ENCODE results near the gene FKBP1A.

The FKBP1A gene

DNA sequence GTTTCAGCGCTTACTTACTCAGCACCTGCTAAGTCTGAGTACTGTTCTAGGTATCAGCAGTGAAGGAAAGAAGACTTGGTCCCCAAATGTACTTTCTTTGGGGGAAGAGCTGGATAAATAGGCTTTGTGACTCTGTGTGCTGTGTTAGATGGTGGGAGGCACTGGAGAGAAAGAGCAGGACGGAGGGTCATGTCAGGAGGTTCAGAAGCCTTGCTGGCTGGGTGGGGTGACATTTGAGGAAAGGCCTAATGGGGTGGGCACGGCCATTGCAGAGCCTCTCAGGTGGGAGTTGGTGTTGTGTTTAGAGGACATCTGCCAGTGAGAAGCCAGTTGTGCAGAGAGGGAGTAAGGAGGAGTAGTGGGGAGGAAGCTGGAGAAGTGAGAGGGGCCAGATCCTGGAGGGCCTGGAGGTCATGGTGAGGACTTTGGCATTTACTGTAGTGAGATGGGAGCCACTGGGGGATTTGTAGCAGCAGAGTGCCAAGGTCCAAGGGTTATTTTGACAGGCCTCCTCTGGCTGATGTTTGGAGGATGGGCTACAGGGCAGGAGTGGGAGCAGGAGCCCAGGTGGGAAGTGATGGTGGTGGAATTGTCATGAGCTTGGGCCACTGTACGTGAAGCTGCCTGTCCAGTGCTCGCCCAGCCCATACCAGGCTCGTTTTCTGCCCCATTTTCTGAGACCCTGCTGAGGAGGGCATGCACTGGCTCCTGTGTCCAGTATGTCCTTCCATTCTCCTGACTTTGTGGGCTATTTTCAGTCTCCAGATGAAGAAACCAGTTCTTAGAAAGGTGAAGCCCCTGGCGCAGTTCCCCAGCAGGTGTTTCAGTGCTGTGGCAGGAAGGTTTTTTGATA is 64.8 kb downstream of the FKBP1A start (continued):
- TF ChIP-seq ISL1 (CRISPR knock-in tag; IDR thresholded peaks at IDR 0.05) (no peak), TCF4 (CRISPR knock-in tag; IDR thresholded peaks at IDR 0.05; ENCODE audit: borderline replicate concordance) (no peak), CREB5 (CRISPR knock-in tag; IDR thresholded peaks at IDR 0.05; ENCODE audit: low read depth) (no peak)

DNA sequence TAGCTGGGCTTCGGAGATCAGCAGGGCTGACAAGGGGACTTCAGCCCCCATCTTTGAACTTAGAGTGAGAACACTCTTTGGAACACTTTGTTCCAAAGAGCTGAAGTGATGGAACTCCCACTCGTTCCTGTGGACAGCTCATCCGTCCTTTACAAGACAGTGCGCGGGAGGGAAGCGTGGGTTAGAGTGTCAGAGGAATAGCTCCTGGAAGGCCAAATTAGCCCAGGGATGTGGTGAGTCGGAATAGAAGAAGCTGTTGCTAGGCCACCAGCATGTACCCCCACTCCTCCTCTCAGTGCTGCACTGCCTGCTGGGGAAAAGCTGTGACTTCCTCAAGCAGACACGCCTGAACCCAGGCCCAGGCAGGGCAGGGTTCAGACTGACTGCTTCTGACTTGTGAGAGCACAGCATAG is 65.6 kb downstream of the FKBP1A start:
- no peak for ATAC-seq
- TF ChIP-seq ISL1 (CRISPR knock-in tag; IDR thresholded peaks at IDR 0.05): no peak
- no peak for TF ChIP-seq BACH2 (CRISPR knock-in tag; IDR thresholded peaks at IDR 0.05; ENCODE audit: borderline replicate concordance)
- TF ChIP-seq CSDC2 (CRISPR knock-in tag; IDR thresholded peaks at IDR 0.05): no peak
- no peak for TF ChIP-seq CSRNP3 (CRISPR knock-in tag; IDR thresholded peaks at IDR 0.05)
- TF ChIP-seq ZFP3 (CRISPR knock-in tag; IDR thresholded peaks at IDR 0.05): no peak
- no peak for TF ChIP-seq ESRRG (CRISPR knock-in tag; IDR thresholded peaks at IDR 0.05)
- TF ChIP-seq ZNF8 (CRISPR knock-in tag; IDR thresholded peaks at IDR 0.05): no peak
- TF ChIP-seq, protein P1, sequence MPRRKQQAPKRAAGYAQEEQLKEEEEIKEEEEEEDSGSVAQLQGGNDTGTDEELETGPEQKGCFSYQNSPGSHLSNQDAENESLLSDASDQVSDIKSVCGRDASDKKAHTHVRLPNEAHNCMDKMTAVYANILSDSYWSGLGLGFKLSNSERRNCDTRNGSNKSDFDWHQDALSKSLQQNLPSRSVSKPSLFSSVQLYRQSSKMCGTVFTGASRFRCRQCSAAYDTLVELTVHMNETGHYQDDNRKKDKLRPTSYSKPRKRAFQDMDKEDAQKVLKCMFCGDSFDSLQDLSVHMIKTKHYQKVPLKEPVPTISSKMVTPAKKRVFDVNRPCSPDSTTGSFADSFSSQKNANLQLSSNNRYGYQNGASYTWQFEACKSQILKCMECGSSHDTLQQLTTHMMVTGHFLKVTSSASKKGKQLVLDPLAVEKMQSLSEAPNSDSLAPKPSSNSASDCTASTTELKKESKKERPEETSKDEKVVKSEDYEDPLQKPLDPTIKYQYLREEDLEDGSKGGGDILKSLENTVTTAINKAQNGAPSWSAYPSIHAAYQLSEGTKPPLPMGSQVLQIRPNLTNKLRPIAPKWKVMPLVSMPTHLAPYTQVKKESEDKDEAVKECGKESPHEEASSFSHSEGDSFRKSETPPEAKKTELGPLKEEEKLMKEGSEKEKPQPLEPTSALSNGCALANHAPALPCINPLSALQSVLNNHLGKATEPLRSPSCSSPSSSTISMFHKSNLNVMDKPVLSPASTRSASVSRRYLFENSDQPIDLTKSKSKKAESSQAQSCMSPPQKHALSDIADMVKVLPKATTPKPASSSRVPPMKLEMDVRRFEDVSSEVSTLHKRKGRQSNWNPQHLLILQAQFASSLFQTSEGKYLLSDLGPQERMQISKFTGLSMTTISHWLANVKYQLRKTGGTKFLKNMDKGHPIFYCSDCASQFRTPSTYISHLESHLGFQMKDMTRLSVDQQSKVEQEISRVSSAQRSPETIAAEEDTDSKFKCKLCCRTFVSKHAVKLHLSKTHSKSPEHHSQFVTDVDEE (CRISPR knock-in tag; IDR thresholded peaks at IDR 0.05): no peak
- TF ChIP-seq, protein P2, sequence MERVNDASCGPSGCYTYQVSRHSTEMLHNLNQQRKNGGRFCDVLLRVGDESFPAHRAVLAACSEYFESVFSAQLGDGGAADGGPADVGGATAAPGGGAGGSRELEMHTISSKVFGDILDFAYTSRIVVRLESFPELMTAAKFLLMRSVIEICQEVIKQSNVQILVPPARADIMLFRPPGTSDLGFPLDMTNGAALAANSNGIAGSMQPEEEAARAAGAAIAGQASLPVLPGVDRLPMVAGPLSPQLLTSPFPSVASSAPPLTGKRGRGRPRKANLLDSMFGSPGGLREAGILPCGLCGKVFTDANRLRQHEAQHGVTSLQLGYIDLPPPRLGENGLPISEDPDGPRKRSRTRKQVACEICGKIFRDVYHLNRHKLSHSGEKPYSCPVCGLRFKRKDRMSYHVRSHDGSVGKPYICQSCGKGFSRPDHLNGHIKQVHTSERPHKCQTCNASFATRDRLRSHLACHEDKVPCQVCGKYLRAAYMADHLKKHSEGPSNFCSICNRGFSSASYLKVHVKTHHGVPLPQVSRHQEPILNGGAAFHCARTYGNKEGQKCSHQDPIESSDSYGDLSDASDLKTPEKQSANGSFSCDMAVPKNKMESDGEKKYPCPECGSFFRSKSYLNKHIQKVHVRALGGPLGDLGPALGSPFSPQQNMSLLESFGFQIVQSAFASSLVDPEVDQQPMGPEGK (CRISPR knock-in tag; IDR thresholded peaks at IDR 0.05; ENCODE audit: borderline replicate concordance): no peak
- no peak for TF ChIP-seq ARNTL (CRISPR knock-in tag; IDR thresholded peaks at IDR 0.05; ENCODE audit: borderline replicate concordance, low read depth)
- TF ChIP-seq ZNF70 (CRISPR knock-in tag; IDR thresholded peaks at IDR 0.05): no peak
- no peak for TF ChIP-seq RARB (CRISPR knock-in tag; IDR thresholded peaks at IDR 0.05)
- no peak for TF ChIP-seq SNAI2 (CRISPR knock-in tag; IDR thresholded peaks at IDR 0.05)
- TF ChIP-seq OSR1 (CRISPR knock-in tag; IDR thresholded peaks at IDR 0.05): no peak
- TF ChIP-seq TCF4 (CRISPR knock-in tag; IDR thresholded peaks at IDR 0.05; ENCODE audit: borderline replicate concordance): no peak
- no peak for TF ChIP-seq ZFP30 (CRISPR knock-in tag; IDR thresholded peaks at IDR 0.05)
- TF ChIP-seq GLIS3 (CRISPR knock-in tag; IDR thresholded peaks at IDR 0.05): no peak
- no peak for TF ChIP-seq CREB5 (CRISPR knock-in tag; IDR thresholded peaks at IDR 0.05; ENCODE audit: low read depth)
- no peak for TF ChIP-seq ZNF565 (CRISPR knock-in tag; conservative IDR thresholded peaks at IDR 0.05; ENCODE audit: low read depth)
- TF ChIP-seq PPARA (CRISPR knock-in tag; IDR thresholded peaks at IDR 0.05; ENCODE audit: borderline replicate concordance): no peak
